Measurements from ENCODE around the gene POLH. TPM values are rescaled to one million over a fixed set of nuclear protein-coding genes. Genes with fewer than 3 reads are reported as not detected.

Gene POLH
- total RNA-seq, 2 donors from 2014 or later, result 11.2 to 18.8 TPM

GRCh38 chr6:43610431-43610830, 34.4 kb downstream of the POLH start:
- Histone ChIP-seq H3K9ac (ENCODE audit: extremely low read depth, low read length, poor library complexity, severe bottlenecking) (no peak overlapping the region), H3K36me3 (ENCODE audit: control insufficient read depth, insufficient read depth, low read length) (peaks cover 67% of the 10 kb centered on the region), H3K27ac (ENCODE audit: low read depth, low read length) (no peak overlapping the region), H3K4me3 (ENCODE audit: low read length) (no peak overlapping the region), H3K9me3 (ENCODE audit: control insufficient read depth, low read length) (no peaks in the 10 kb centered on the region), H3K27me3 (ENCODE audit: control insufficient read depth, insufficient read depth, low read length, poor library complexity, severe bottlenecking) (no peaks in the 10 kb centered on the region), H3K4me1 (ENCODE audit: control insufficient read depth, insufficient read depth, low read length) (no peaks in the 10 kb centered on the region)
- no peak for DNase-seq
- no peak overlapping the region for H3K27ac Mint-ChIP-seq
- H3K36me3 Mint-ChIP-seq (ENCODE audit: low read depth), result peaks cover 20% of the 10 kb centered on the region
- WGBS, 2 experiments (ENCODE audit: insufficient coverage in 1 of 2, insufficient read length in 1 of 2), result 92 to 96% methylated on average over 5 of the region's 5 CpGs
- H3K4me1 Mint-ChIP-seq, result peaks cover 3% of the 10 kb centered on the region
- no peaks in the 10 kb centered on the region for H3K9me3 Mint-ChIP-seq
- no peak overlapping the region for H3K4me3 Mint-ChIP-seq
- TF ChIP-seq, protein P1, sequence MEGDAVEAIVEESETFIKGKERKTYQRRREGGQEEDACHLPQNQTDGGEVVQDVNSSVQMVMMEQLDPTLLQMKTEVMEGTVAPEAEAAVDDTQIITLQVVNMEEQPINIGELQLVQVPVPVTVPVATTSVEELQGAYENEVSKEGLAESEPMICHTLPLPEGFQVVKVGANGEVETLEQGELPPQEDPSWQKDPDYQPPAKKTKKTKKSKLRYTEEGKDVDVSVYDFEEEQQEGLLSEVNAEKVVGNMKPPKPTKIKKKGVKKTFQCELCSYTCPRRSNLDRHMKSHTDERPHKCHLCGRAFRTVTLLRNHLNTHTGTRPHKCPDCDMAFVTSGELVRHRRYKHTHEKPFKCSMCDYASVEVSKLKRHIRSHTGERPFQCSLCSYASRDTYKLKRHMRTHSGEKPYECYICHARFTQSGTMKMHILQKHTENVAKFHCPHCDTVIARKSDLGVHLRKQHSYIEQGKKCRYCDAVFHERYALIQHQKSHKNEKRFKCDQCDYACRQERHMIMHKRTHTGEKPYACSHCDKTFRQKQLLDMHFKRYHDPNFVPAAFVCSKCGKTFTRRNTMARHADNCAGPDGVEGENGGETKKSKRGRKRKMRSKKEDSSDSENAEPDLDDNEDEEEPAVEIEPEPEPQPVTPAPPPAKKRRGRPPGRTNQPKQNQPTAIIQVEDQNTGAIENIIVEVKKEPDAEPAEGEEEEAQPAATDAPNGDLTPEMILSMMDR (conservative IDR thresholded peaks at IDR 0.05), result no peak
- no peaks in the 10 kb centered on the region for H3K27me3 Mint-ChIP-seq (ENCODE audit: insufficient read depth)

DNA sequence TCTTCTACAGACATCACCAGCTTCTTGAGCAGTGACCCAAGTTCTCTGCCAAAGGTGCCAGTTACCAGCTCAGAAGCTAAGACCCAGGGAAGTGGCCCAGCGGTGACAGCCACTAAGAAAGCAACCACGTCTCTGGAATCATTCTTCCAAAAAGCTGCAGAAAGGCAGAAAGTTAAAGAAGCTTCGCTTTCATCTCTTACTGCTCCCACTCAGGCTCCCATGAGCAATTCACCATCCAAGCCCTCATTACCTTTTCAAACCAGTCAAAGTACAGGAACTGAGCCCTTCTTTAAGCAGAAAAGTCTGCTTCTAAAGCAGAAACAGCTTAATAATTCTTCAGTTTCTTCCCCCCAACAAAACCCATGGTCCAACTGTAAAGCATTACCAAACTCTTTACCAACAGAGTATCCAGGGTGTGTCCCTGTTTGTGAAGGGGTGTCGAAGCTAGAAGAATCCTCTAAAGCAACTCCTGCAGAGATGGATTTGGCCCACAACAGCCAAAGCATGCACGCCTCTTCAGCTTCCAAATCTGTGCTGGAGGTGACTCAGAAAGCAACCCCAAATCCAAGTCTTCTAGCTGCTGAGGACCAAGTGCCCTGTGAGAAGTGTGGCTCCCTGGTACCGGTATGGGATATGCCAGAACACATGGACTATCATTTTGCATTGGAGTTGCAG, 37.9 kb downstream of the POLH start:
- no peak overlapping the region for H3K4me3 Mint-ChIP-seq
- no peaks in the 10 kb centered on the region for H3K4me1 ChIP-seq (ENCODE audit: control insufficient read depth, insufficient read depth, low read length)
- no peak overlapping the region for H3K9ac ChIP-seq (ENCODE audit: extremely low read depth, low read length, poor library complexity, severe bottlenecking)
- H3K4me3 ChIP-seq (ENCODE audit: low read length), result no peak overlapping the region
- peaks cover 68% of the 10 kb centered on the region for H3K36me3 ChIP-seq (ENCODE audit: control insufficient read depth, insufficient read depth, low read length)
- 93 to 98% methylated on average over 5 to 6 of the region's 6 CpGs for WGBS, 2 experiments (ENCODE audit: insufficient coverage in 1 of 2, insufficient read length in 1 of 2)
- H3K36me3 Mint-ChIP-seq (ENCODE audit: low read depth), result peaks cover 17% of the 10 kb centered on the region
- H3K27me3 Mint-ChIP-seq (ENCODE audit: insufficient read depth), result no peaks in the 10 kb centered on the region
- H3K9me3 ChIP-seq (ENCODE audit: control insufficient read depth, low read length), result no peaks in the 10 kb centered on the region
- no peak for DNase-seq
- TF ChIP-seq, protein P1 (conservative IDR thresholded peaks at IDR 0.05), result no peak
- no peaks in the 10 kb centered on the region for H3K27me3 ChIP-seq (ENCODE audit: control insufficient read depth, insufficient read depth, low read length, poor library complexity, severe bottlenecking)
- H3K27ac ChIP-seq (ENCODE audit: low read depth, low read length), result no peak overlapping the region
- H3K4me1 Mint-ChIP-seq, result peaks cover 3% of the 10 kb centered on the region
- H3K27ac Mint-ChIP-seq, result no peak overlapping the region
- H3K9me3 Mint-ChIP-seq, result no peaks in the 10 kb centered on the region

DNA sequence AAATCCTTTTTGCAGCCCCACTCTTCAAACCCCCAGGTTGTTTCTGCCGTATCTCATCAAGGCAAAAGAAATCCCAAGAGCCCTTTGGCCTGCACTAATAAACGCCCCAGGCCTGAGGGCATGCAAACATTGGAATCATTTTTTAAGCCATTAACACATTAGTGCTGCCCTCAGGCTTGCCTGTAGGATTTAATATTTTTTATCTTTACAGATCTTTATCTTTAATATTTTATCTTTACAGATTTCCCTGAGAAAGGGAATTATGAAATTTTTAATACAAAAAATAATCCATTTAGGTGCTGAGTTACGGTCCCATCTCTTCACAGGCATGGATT, 38.4 kb downstream of the POLH start:
- no peak overlapping the region for H3K4me3 Mint-ChIP-seq
- peaks cover 2% of the 10 kb centered on the region for H3K4me1 Mint-ChIP-seq
- TF ChIP-seq, protein P1 (conservative IDR thresholded peaks at IDR 0.05), result no peak
- H3K36me3 Mint-ChIP-seq (ENCODE audit: low read depth), result peaks cover 17% of the 10 kb centered on the region
- H3K9me3 Mint-ChIP-seq, result no peaks in the 10 kb centered on the region
- 88 to 100% methylated on average over 1 to 3 of the region's 3 CpGs for WGBS, 2 experiments (ENCODE audit: insufficient coverage in 1 of 2, insufficient read length in 1 of 2)
- H3K9ac ChIP-seq (ENCODE audit: extremely low read depth, low read length, poor library complexity, severe bottlenecking), result no peak overlapping the region
- H3K4me3 ChIP-seq (ENCODE audit: low read length), result no peak overlapping the region
- no peak overlapping the region for H3K27ac ChIP-seq (ENCODE audit: low read depth, low read length)
- H3K27me3 Mint-ChIP-seq (ENCODE audit: insufficient read depth), result no peaks in the 10 kb centered on the region
- H3K9me3 ChIP-seq (ENCODE audit: control insufficient read depth, low read length), result no peaks in the 10 kb centered on the region
- no peaks in the 10 kb centered on the region for H3K27me3 ChIP-seq (ENCODE audit: control insufficient read depth, insufficient read depth, low read length, poor library complexity, severe bottlenecking)
- H3K36me3 ChIP-seq (ENCODE audit: control insufficient read depth, insufficient read depth, low read length), result peaks cover 69% of the 10 kb centered on the region
- no peaks in the 10 kb centered on the region for H3K4me1 ChIP-seq (ENCODE audit: control insufficient read depth, insufficient read depth, low read length)
- H3K27ac Mint-ChIP-seq, result no peak overlapping the region
- DNase-seq, result no peak
